Measurements from ENCODE around the gene SNRPB. TPM values are rescaled to one million over a fixed set of nuclear protein-coding genes. Genes with fewer than 3 reads are reported as not detected.

The SNRPB gene
- total RNA-seq, 1 donor from 2014 or later: 546 TPM

- Histone ChIP-seq H3K36me3 (ENCODE audit: control insufficient read depth, insufficient read depth, low read length) (no peaks in the 10 kb centered on the region), H3K27me3 (ENCODE audit: control insufficient read depth, insufficient read depth, low read length) (no peaks in the 10 kb centered on the region), H3K4me3 (ENCODE audit: low read depth, low read length) (no peak overlapping the region)
- DNase-seq (ENCODE audit: low read depth): no peak
- TF ChIP-seq CTCF (IDR thresholded peaks at IDR 0.05; ENCODE audit: insufficient read depth, low read length, poor library complexity, severe bottlenecking): no peak
These were observed 41.5 kb downstream of the SNRPB start for GRCh38 chr20:2429051-2429450.

GRCh38 chr20:2421247-2421646, 49.3 kb downstream of the SNRPB start:
- TF ChIP-seq CTCF (IDR thresholded peaks at IDR 0.05; ENCODE audit: insufficient read depth, low read length, poor library complexity, severe bottlenecking): peak; percentile 7
- Histone ChIP-seq H3K4me3 (ENCODE audit: low read depth, low read length) (no peak overlapping the region), H3K36me3 (ENCODE audit: control insufficient read depth, insufficient read depth, low read length) (no peaks in the 10 kb centered on the region), H3K27me3 (ENCODE audit: control insufficient read depth, insufficient read depth, low read length) (no peaks in the 10 kb centered on the region)
- DNase-seq (ENCODE audit: low read depth): no peak

- Histone ChIP-seq H3K36me3 (ENCODE audit: control insufficient read depth, insufficient read depth, low read length) (no peaks in the 10 kb centered on the region), H3K27me3 (ENCODE audit: control insufficient read depth, insufficient read depth, low read length) (no peaks in the 10 kb centered on the region), H3K4me3 (ENCODE audit: low read depth, low read length) (no peak overlapping the region)
- DNase-seq (ENCODE audit: low read depth): no peak
- TF ChIP-seq CTCF (IDR thresholded peaks at IDR 0.05; ENCODE audit: insufficient read depth, low read length, poor library complexity, severe bottlenecking): no peak
These were observed 50.1 kb downstream of the SNRPB start for GRCh38 chr20:2420510-2420909.

- no peak for TF ChIP-seq CTCF (IDR thresholded peaks at IDR 0.05; ENCODE audit: insufficient read depth, low read length, poor library complexity, severe bottlenecking)
- no peaks in the 10 kb centered on the region for H3K27me3 ChIP-seq (ENCODE audit: control insufficient read depth, insufficient read depth, low read length)
- DNase-seq (ENCODE audit: low read depth): no peak
These were observed 52.2 kb downstream of the SNRPB start for GRCh38 chr20:2418388-2418787.

GRCh38 chr20:2417213-2417541, 53.4 kb downstream of the SNRPB start:
- Histone ChIP-seq H3K36me3 (ENCODE audit: control insufficient read depth, insufficient read depth, low read length) (no peaks in the 10 kb centered on the region), H3K27me3 (ENCODE audit: control insufficient read depth, insufficient read depth, low read length) (no peaks in the 10 kb centered on the region), H3K4me3 (ENCODE audit: low read depth, low read length) (no peak overlapping the region)
- TF ChIP-seq CTCF (IDR thresholded peaks at IDR 0.05; ENCODE audit: insufficient read depth, low read length, poor library complexity, severe bottlenecking): no peak
- no peak for DNase-seq (ENCODE audit: low read depth)

More at GRCh38 chr20:2418388-2418787, 52.2 kb downstream of the SNRPB start:
- Histone ChIP-seq H3K4me3 (ENCODE audit: low read depth, low read length) (no peak overlapping the region), H3K36me3 (ENCODE audit: control insufficient read depth, insufficient read depth, low read length) (no peaks in the 10 kb centered on the region)

- TF ChIP-seq CTCF (IDR thresholded peaks at IDR 0.05; ENCODE audit: insufficient read depth, low read length, poor library complexity, severe bottlenecking): no peak
- Histone ChIP-seq H3K36me3 (ENCODE audit: control insufficient read depth, insufficient read depth, low read length) (no peaks in the 10 kb centered on the region), H3K4me3 (ENCODE audit: low read depth, low read length) (no peak overlapping the region), H3K27me3 (ENCODE audit: control insufficient read depth, insufficient read depth, low read length) (no peaks in the 10 kb centered on the region)
- no peak for DNase-seq (ENCODE audit: low read depth)
These were observed 53.9 kb downstream of the SNRPB start for GRCh38 chr20:2416541-2417212.
